Activated naive CD4-positive, alpha-beta T cell treated with anti-CD3 and anti-CD28 coated beads, Interleukin-2, amount 10 ng/mL, durations not matched to agents 7 days and 5 days (primary cell): Measurements from ENCODE around the gene CALML3.

Experiments used
- CTCF ChIA-PET: fragments of 350-600 bp; sonication (Branson Sonifier 250); formaldehyde crosslinking; loops from one replicate; lab custom pipeline; 2021; ENCODE audit warnings: antibody characterized with exemption; lab: Charles Lee
- DNase-seq: peaks from one replicate; pipeline ENCODE4 v3.0.0-alpha.2; 2020
- H3K27ac Mint-ChIP-seq: one replicate; pipeline ENCODE4 v1.8.0; 2021; ENCODE audit warnings: mild to moderate bottlenecking, moderate library complexity, mixed read lengths
- H3K27me3 Mint-ChIP-seq: one replicate; pipeline ENCODE4 v1.8.0; 2021; ENCODE audit warnings: mild to moderate bottlenecking, mixed read lengths
- H3K36me3 Mint-ChIP-seq: one replicate; pipeline ENCODE4 v1.8.0; 2021; ENCODE audit warnings: mixed read lengths
- H3K4me1 Mint-ChIP-seq: one replicate; pipeline ENCODE4 v1.8.0; 2021; ENCODE audit warnings: mixed read lengths
- H3K4me3 Mint-ChIP-seq: one replicate; pipeline ENCODE4 v1.8.0; 2021; ENCODE audit warnings: mild to moderate bottlenecking, moderate library complexity, mixed read lengths
- H3K9me3 Mint-ChIP-seq: one replicate; pipeline ENCODE4 v1.8.0; 2021; ENCODE audit warnings: mixed read lengths

Gene CALML3

GRCh38 chr10:5532307-5532605, 7.5 kb downstream of the CALML3 start:
- H3K4me1 Mint-ChIP-seq = no peaks in the 10 kb centered on the region
- H3K27ac Mint-ChIP-seq = no peak overlapping the region
- no peaks in the 10 kb centered on the region for H3K36me3 Mint-ChIP-seq
- H3K9me3 Mint-ChIP-seq = no peaks in the 10 kb centered on the region
- CTCF ChIA-PET = no interaction called here
- no peak for DNase-seq
- peaks cover 21% of the 10 kb centered on the region for H3K27me3 Mint-ChIP-seq
- H3K4me3 Mint-ChIP-seq = no peak overlapping the region

DNA sequence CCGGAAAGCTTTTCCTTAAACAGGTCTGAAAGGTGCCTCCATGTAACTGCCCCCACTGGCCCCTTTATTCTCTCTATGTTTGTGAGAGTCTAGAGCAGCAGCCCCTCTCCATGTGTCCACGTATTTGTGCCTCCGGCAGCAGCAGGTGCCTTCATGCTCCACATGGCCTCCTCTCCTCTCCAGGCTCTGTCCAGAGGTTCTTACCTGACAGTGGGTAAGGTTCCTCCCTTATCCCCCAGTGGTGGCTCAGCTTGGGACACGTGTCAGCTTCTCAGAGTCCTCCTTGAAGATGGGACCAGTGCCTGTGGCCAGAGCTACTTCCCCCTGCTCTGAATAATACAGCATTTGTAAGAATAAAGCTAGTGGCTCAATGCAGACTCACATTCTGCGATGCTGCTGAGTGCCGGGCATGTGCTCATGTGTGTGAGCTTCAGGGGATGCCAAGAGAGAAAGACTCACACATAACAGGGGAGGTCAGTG, 7.9 kb downstream of the CALML3 start:
- no peak overlapping the region for H3K27ac Mint-ChIP-seq
- no peaks in the 10 kb centered on the region for H3K4me1 Mint-ChIP-seq
- no peak for DNase-seq
- H3K27me3 Mint-ChIP-seq = peaks cover 21% of the 10 kb centered on the region
- CTCF ChIA-PET = no interaction called here
- H3K9me3 Mint-ChIP-seq = no peaks in the 10 kb centered on the region
- no peaks in the 10 kb centered on the region for H3K36me3 Mint-ChIP-seq
- no peak overlapping the region for H3K4me3 Mint-ChIP-seq

GRCh38 chr10:5533098-5533731, 8.5 kb downstream of the CALML3 start:
- Mint-ChIP-seq H3K27me3 (peaks cover 22% of the 10 kb centered on the region), H3K36me3 (no peaks in the 10 kb centered on the region), H3K27ac (no peak overlapping the region), H3K9me3 (no peaks in the 10 kb centered on the region), H3K4me3 (no peak overlapping the region), H3K4me1 (no peaks in the 10 kb centered on the region)
- DNase-seq = no peak
- CTCF ChIA-PET = no interaction called here

GRCh38 chr10:5534051-5534821, 9.5 kb downstream of the CALML3 start:
- no peaks in the 10 kb centered on the region for H3K36me3 Mint-ChIP-seq
- H3K9me3 Mint-ChIP-seq = no peaks in the 10 kb centered on the region
- DNase-seq = no peak
- H3K4me3 Mint-ChIP-seq = no peak overlapping the region
- peaks cover 22% of the 10 kb centered on the region for H3K27me3 Mint-ChIP-seq
- no peak overlapping the region for H3K27ac Mint-ChIP-seq
- no peaks in the 10 kb centered on the region for H3K4me1 Mint-ChIP-seq
- CTCF ChIA-PET = no interaction called here

DNA sequence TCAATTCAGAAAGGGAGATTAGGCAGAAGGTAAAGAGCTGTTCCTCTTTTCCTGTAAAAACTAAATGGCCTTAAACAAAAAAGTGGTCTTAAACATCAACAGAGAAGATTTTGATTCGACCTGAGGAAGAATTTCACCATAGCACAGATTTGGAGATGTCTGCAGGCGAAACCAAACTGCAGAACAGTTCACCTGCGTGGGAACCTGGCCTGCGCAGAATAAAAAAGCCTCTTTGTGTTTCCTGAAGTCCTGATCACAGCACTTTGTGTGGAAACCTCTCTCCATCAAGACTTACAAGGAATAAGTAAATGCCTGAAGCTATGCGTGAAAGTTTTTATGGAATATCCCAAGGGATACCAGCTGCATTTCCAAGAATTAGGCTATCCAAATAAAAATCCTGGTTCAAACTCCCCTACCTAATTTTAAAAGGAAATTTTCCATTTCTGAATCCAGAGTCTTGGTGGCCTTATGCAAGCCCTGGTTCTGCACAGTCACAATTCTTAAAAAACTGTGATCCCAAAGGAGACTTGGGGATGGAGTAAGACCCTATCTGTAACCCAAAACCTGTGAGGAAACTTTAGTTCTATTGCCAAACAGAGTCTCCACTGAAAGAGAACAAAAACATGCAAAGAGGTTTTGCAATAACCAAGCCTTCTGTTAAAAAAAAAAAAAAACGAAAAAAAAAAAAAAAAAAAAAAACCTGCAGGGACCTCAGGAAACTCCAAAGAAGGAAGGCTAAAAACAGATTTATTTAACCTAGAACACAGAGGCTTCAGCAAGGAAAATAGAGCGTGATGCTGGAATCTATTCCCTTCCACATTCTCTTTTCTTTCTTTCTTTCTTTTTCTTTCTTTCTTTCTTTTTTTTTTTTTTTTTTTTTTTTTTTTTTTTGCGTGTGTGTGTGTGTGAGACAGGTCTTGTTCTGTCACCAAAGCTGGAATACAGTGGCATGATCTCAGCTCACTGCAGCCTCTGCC, 10.4 kb downstream of the CALML3 start:
- Mint-ChIP-seq H3K27ac (no peak overlapping the region), H3K36me3 (no peaks in the 10 kb centered on the region), H3K4me1 (peaks cover 2% of the 10 kb centered on the region), H3K9me3 (peaks cover 2% of the 10 kb centered on the region), H3K4me3 (no peak overlapping the region), H3K27me3 (peaks cover 20% of the 10 kb centered on the region)
- no peak for DNase-seq
- CTCF ChIA-PET = no interaction called here

DNA sequence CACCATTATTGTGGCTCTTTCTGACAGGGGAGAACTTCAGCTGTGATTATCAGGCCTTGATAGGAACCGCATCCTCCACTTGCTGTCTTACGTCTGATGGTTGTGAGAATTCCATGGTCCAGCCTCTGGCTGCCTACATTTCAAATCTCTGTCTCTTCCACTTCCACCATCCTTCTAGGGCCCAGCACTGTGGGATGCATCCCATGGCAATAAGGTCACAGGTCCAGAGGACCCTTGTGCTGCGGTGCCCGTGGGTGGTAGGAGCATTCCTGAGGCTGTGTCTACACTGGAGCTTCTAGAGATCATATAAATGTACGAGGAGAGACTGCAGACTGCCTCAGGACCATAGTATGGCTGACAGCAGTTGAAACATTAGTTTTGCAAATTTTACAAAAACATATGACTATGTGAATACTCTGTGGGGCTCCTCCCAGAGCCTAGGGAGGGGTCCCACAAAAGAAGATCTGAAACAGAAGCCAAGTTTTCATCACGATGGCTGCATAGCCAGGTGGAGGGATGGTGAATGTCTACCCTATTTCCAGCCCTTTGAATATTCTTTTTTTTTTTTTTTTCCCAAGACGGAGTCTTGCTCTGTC, 11.8 kb downstream of the CALML3 start:
- H3K4me1 Mint-ChIP-seq = peaks cover 2% of the 10 kb centered on the region
- no peak overlapping the region for H3K4me3 Mint-ChIP-seq
- H3K9me3 Mint-ChIP-seq = peaks cover 2% of the 10 kb centered on the region
- H3K27ac Mint-ChIP-seq = no peak overlapping the region
- H3K27me3 Mint-ChIP-seq = peaks cover 22% of the 10 kb centered on the region
- no peaks in the 10 kb centered on the region for H3K36me3 Mint-ChIP-seq
- no peak for DNase-seq
- CTCF ChIA-PET = no interaction called here

GRCh38 chr10:5537684-5538083, 12.9 kb downstream of the CALML3 start:
- Mint-ChIP-seq H3K4me3 (no peak overlapping the region), H3K27me3 (peaks cover 18% of the 10 kb centered on the region), H3K36me3 (no peaks in the 10 kb centered on the region), H3K27ac (no peak overlapping the region), H3K4me1 (peaks cover 2% of the 10 kb centered on the region), H3K9me3 (peaks cover 4% of the 10 kb centered on the region)
- DNase-seq = no peak
- CTCF ChIA-PET = no interaction called here

DNA sequence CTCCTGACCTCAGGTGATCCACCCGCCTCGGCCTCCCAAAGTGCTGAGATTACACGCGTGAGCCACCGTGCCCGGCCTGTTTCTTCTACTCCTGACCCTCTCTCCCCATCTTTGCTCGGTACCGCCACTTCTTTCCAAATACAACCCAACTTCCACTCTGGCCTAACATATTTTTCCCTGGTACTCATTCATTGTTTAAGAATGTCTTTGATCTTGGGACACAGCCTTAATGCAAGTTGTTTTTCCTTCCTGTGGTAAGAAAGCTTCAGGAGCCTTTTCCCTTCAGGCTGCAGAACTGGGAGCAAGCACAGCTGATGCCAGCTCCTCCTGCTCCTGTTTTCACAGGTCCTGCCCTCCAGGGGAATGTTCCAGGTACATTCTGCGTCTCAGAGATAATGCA, 13.7 kb downstream of the CALML3 start:
- peaks cover 12% of the 10 kb centered on the region for H3K27me3 Mint-ChIP-seq
- H3K27ac Mint-ChIP-seq = no peak overlapping the region
- no peak for DNase-seq
- CTCF ChIA-PET = interaction anchor here (1.2 kb wide), 1 partner anchor 11 kb away, joined by 4 read pairs; no protein-coding TSS in a partner anchor
- no peak overlapping the region for H3K4me3 Mint-ChIP-seq
- H3K36me3 Mint-ChIP-seq = no peaks in the 10 kb centered on the region
- H3K9me3 Mint-ChIP-seq = peaks cover 4% of the 10 kb centered on the region
- H3K4me1 Mint-ChIP-seq = peaks cover 2% of the 10 kb centered on the region

GRCh38 chr10:5538892-5539651, 14.3 kb downstream of the CALML3 start:
- DNase-seq = no peak
- no peaks in the 10 kb centered on the region for H3K36me3 Mint-ChIP-seq
- CTCF ChIA-PET = interaction anchor here (1.2 kb wide), 1 partner anchor 11 kb away, joined by 4 read pairs; no protein-coding TSS in a partner anchor
- H3K4me3 Mint-ChIP-seq = no peak overlapping the region
- H3K4me1 Mint-ChIP-seq = peaks cover 2% of the 10 kb centered on the region
- H3K27me3 Mint-ChIP-seq = peaks cover 12% of the 10 kb centered on the region
- peaks cover 4% of the 10 kb centered on the region for H3K9me3 Mint-ChIP-seq
- no peak overlapping the region for H3K27ac Mint-ChIP-seq

DNA sequence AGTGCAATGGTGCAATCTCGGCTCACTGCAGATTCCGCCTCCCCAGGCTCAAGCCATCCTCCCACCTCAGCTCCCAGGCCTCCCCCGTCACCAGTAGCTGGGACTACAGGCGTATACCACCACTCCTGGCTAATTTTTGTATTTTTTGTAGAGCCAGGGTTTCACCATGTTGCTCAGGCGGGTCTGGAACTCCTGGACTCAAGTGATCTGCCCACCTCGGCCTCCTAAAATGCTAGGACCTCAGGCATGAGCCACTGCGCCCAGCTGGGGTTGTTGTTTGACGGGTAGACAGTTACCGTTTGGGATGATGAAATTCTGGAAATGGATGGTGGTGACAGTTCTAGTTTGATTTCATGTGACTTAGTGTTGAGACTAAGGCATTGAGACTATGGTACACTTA, 15.3 kb downstream of the CALML3 start:
- Mint-ChIP-seq H3K36me3 (no peaks in the 10 kb centered on the region), H3K27ac (no peak overlapping the region), H3K4me1 (peaks cover 2% of the 10 kb centered on the region), H3K9me3 (peaks cover 4% of the 10 kb centered on the region), H3K4me3 (no peak overlapping the region), H3K27me3 (peaks cover 22% of the 10 kb centered on the region)
- CTCF ChIA-PET = no interaction called here
- DNase-seq = no peak

GRCh38 chr10:5540891-5541290, 16.1 kb downstream of the CALML3 start:
- CTCF ChIA-PET = no interaction called here
- H3K4me3 Mint-ChIP-seq = no peak overlapping the region
- H3K9me3 Mint-ChIP-seq = peaks cover 4% of the 10 kb centered on the region
- H3K36me3 Mint-ChIP-seq = no peaks in the 10 kb centered on the region
- peaks cover 2% of the 10 kb centered on the region for H3K4me1 Mint-ChIP-seq
- no peak overlapping the region for H3K27ac Mint-ChIP-seq
- no peak for DNase-seq
- H3K27me3 Mint-ChIP-seq = peaks cover 24% of the 10 kb centered on the region

DNA sequence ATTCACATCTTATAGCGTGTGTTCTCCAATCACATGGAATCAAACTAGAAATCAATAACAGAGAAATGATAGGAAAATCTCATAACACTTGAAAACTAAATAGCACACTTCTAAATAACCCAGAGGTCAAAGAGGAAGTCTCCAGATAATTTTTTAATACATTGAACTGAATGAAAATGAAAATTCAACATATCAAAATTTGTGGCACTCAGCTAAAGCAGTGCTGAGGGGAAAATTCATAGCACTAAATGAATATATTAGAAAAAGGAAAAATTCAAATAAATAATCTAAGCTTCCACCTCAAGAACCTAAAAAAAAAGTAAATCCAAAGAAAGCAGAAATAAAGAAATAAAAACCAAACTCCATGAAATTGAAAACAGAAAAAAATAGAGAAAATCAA, 17.3 kb downstream of the CALML3 start:
- H3K27ac Mint-ChIP-seq = no peak overlapping the region
- DNase-seq = no peak
- CTCF ChIA-PET = interaction anchor here (1.4 kb wide), 1 partner anchor 81 kb away, joined by 3 read pairs; no protein-coding TSS in a partner anchor
- H3K4me3 Mint-ChIP-seq = no peak overlapping the region
- peaks cover 2% of the 10 kb centered on the region for H3K4me1 Mint-ChIP-seq
- peaks cover 30% of the 10 kb centered on the region for H3K27me3 Mint-ChIP-seq
- H3K36me3 Mint-ChIP-seq = no peaks in the 10 kb centered on the region
- peaks cover 4% of the 10 kb centered on the region for H3K9me3 Mint-ChIP-seq

DNA sequence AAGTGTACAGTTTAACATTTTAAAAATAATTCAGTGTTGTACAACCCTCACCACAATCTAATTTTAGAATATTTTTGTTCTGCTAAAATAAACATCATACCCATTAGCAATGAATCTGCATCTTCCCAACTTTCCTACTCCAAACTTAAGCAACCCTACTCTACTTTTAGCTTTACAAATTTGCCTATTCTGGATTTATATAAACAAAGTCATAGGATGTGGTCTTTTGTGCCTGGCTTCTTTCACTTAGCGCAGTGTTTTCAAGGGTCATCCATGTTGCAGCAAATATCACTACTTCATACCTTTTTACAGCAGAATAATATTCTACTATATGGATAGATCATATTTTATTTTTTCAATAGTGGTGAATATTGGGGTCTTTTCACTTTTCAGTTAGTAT, 18.9 kb downstream of the CALML3 start:
- DNase-seq = no peak
- Mint-ChIP-seq H3K4me1 (peaks cover 2% of the 10 kb centered on the region), H3K36me3 (no peaks in the 10 kb centered on the region), H3K4me3 (no peak overlapping the region), H3K9me3 (peaks cover 4% of the 10 kb centered on the region), H3K27ac (no peak overlapping the region), H3K27me3 (peaks cover 25% of the 10 kb centered on the region)
- CTCF ChIA-PET = no interaction called here
